H1 (cell line): ENCODE results near the gene H1-8. TPM values are rescaled to one million over a fixed set of nuclear protein-coding genes. Genes with fewer than 3 reads are reported as not detected.

Source experiments
- SP1 ChIP-seq: IDR thresholded peaks from 2 replicates; pipeline ENCODE4 v1.6.1; 2011; ENCODE audit warnings: low read depth, low read length
- SP4 ChIP-seq: IDR thresholded peaks from 2 replicates; pipeline ENCODE4 v1.6.1; 2012; ENCODE audit warnings: low read length, inconsistent platforms
- polyA plus RNA-seq, 7 experiments: library from polyadenylated mRNA; depleted of rRNA in 3 of 7; stranded (reverse) in 5 of 7; unstranded in 2 of 7; fragments of >200 nt in 5 of 7; fragments of 200-250 nt in 2 of 7; gene quantifications; 1 replicate in 5 of 7; 2 replicates in 1 of 7; 4 replicates in 1 of 7; pipeline versions ENCODE4 v1.2.1 to v1.2.3, GENCODE V29; 2011 to 2013; ENCODE audit warnings: missing spikeins in 2 of 7, mixed read lengths in 2 of 7
- total RNA-seq: library from RNA; stranded (reverse); fragmentation: NEBNext Ultra II Directional; extraction: Animal tissue kit (Norgen Biotek cat#: 25700); gene quantifications from 2 replicates; pipeline ENCODE4 v1.2.1, GENCODE V29; 2021

The H1-8 gene
- total and polyA plus RNA-seq, 2 of the 8 experiments (the other 6 are each of a cell fraction or from before 2014, with no cell fraction given): not detected

- TF ChIP-seq SP4: no peak
- TF ChIP-seq SP1: no peak
Observed at GRCh38 chr3:129585949-129586657, 43.1 kb downstream of the H1-8 start (continued).
